CD4-positive, CD25-positive, alpha-beta regulatory T cell (primary cell): ENCODE measurements around the gene DNER. TPM values are rescaled to one million over a fixed set of nuclear protein-coding genes. Genes with fewer than 3 reads are reported as not detected.

Experiments used
- ATAC-seq, 2 donors: fragments of 150-1000 bp; cut with Tn5 transposase; one replicate each; pipeline ENCODE4 v1.10.0; 2021; ENCODE audit warnings: low read depth in 2 of 2, moderate number of reproducible peaks in 2 of 2, moderate library complexity in 1 of 2
- DNase-seq, 3 donors: peaks; one replicate each; pipeline versions ENCODE4 v3.0.0 to v3.0.0-alpha.2; 2012 to 2022; ENCODE audit warnings: mixed read lengths in 1 of 3
- H3K27ac ChIP-seq: one replicate; pipeline ENCODE4 v1.7.0; 2013; ENCODE audit warnings: mild to moderate bottlenecking, low read length; ENCODE audit not compliant: insufficient read depth, poor library complexity, severe bottlenecking
- H3K27me3 ChIP-seq: one replicate; pipeline ENCODE4 v1.7.0; 2013; ENCODE audit warnings: low read length; ENCODE audit not compliant: control insufficient read depth, insufficient read depth
- H3K36me3 ChIP-seq: one replicate; pipeline ENCODE4 v1.7.0; 2013; ENCODE audit warnings: mild to moderate bottlenecking, low read length, moderate library complexity; ENCODE audit not compliant: control insufficient read depth, insufficient read depth
- H3K4me1 ChIP-seq: 2 replicates; pipeline ENCODE4 v1.7.0; 2013; ENCODE audit warnings: mild to moderate bottlenecking, low read length; ENCODE audit not compliant: insufficient read depth, control insufficient read depth, poor library complexity, severe bottlenecking
- H3K4me3 ChIP-seq: one replicate; pipeline ENCODE4 v1.7.0; 2013; ENCODE audit warnings: low read depth, mild to moderate bottlenecking, low read length, moderate library complexity
- H3K9me3 ChIP-seq, 2 experiments: 1 replicate in 1 of 2; 2 replicates in 1 of 2; pipeline ENCODE4 v1.7.0; 2013; ENCODE audit warnings: low read length in 2 of 2, mild to moderate bottlenecking in 1 of 2, moderate library complexity in 1 of 2; ENCODE audit not compliant: control insufficient read depth in 2 of 2
- H3K27ac Mint-ChIP-seq, 3 donors: one replicate each; pipeline ENCODE4 v1.8.0; 2020 to 2022; ENCODE audit warnings: mild to moderate bottlenecking in 3 of 3, mixed read lengths in 3 of 3, moderate library complexity in 2 of 3
- H3K27me3 Mint-ChIP-seq: one replicate; pipeline ENCODE4 v1.8.0; 2022; ENCODE audit warnings: mild to moderate bottlenecking, mixed read lengths
- H3K36me3 Mint-ChIP-seq: one replicate; pipeline ENCODE4 v1.8.0; 2020; ENCODE audit warnings: mixed read lengths
- H3K4me1 Mint-ChIP-seq, 4 donors: one replicate each; pipeline ENCODE4 v1.8.0; 2020 to 2022; ENCODE audit warnings: mixed read lengths in 4 of 4, mild to moderate bottlenecking in 1 of 4
- H3K4me3 Mint-ChIP-seq, 4 donors: one replicate each; pipeline ENCODE4 v1.8.0; 2020 to 2022; ENCODE audit warnings: mild to moderate bottlenecking in 4 of 4, mixed read lengths in 4 of 4, moderate library complexity in 3 of 4
- H3K9me3 Mint-ChIP-seq, 7 donors: one replicate each; pipeline ENCODE4 v1.8.0; 2020 to 2022; ENCODE audit warnings: mixed read lengths in 7 of 7, mild to moderate bottlenecking in 3 of 7, moderate library complexity in 2 of 7
- polyA plus RNA-seq, 4 donors: library from polyadenylated mRNA; unstranded; fragments of 300-500 nt; fragmentation: Illumina TruSeq; gene quantifications; one replicate each; pipeline ENCODE4 v1.2.3, GENCODE V29; 2021
- total RNA-seq: library from RNA; stranded (reverse); gene quantifications from one replicate; pipeline ENCODE4 v1.2.3, GENCODE V29; 2022

The DNER gene
- total and polyA plus RNA-seq, 5 donors from 2014 or later: 0.23 TPM; not detected in 4

DNA sequence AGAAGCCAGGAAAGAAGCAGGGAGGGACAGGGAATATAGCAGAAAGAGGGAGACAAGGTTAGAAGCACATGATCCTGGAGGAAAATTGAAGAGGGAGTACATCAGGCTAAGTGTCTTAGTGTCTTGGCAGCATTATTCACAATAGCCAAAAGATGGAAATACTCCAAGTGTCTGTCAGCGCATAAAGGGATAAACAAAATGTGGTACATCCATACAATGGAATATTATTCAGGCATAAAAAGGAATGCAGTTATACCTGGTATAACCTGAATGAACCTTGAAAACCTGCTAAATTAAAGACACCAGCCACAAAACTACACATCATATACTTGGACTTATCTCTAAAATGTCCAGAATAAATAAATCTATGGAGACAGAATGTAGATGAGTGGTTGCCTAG lies 224.2 kb downstream of the DNER start:
- no peaks in the 10 kb centered on the region for H3K36me3 ChIP-seq
- H3K9me3 ChIP-seq: no peaks in the 10 kb centered on the region
- no peaks in the 10 kb centered on the region for H3K27me3 ChIP-seq
- DNase-seq (no peak), ATAC-seq (no peak)
- Mint-ChIP-seq H3K4me3 (no peak overlapping the region), H3K27ac (no peak overlapping the region), H3K27me3 (no peaks in the 10 kb centered on the region), H3K4me1 (no peaks in the 10 kb centered on the region), H3K36me3 (no peaks in the 10 kb centered on the region), H3K9me3 (peaks cover 0 to 5% (median 2%) of the 10 kb centered on the region in 7 donors)
- H3K27ac ChIP-seq: no peak overlapping the region
- H3K4me1 ChIP-seq: no peaks in the 10 kb centered on the region
- no peak overlapping the region for H3K4me3 ChIP-seq

DNA sequence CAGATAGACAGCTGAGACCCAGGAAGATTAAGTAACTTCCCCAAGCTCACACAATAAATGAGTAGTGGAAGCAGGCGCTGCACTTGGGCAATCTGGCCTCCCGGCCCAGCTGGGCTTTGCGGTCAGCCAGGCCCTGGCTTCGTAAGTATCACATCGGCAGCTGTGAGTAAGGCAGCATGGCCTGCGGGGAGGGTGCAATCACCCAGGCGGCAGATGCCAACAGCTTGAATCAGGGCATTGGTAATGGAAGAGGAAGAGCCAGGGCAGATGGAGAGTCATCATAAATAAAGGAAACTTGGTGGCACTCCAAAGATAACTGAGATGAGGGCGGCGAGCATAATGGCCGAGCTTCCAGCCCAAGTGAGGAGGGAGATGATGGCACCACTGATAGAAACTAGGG lies 225.3 kb downstream of the DNER start:
- DNase-seq: no peak
- H3K9me3 Mint-ChIP-seq: peaks cover 0 to 5% (median 2%) of the 10 kb centered on the region in 7 donors
- Histone ChIP-seq H3K27ac (no peak overlapping the region), H3K27me3 (no peaks in the 10 kb centered on the region), H3K36me3 (no peaks in the 10 kb centered on the region), H3K4me3 (no peak overlapping the region), H3K9me3 (no peaks in the 10 kb centered on the region), H3K4me1 (no peaks in the 10 kb centered on the region)
- no peak overlapping the region for H3K4me3 Mint-ChIP-seq
- no peak for ATAC-seq
- no peaks in the 10 kb centered on the region for H3K36me3 Mint-ChIP-seq
- H3K4me1 Mint-ChIP-seq: no peaks in the 10 kb centered on the region
- H3K27me3 Mint-ChIP-seq: no peaks in the 10 kb centered on the region
- no peak overlapping the region for H3K27ac Mint-ChIP-seq

DNA sequence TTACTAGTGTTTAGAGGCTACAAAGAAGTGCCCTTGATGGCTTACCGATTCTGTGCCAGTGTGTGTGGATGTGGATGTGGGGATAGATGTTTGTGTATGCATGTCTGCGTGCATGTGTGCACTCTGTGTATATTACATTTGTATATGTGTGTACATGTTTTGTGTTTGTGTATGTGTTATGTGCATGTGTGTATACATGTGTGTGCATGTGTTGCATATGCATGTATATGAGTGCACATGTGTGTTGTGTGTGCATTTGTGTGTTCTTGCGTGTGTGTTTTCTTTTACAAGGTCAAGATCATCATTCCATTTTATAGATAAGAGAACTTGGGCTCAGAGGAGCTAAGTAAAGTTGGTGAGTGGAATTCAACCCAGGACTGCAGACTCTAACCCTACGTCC lies 226.1 kb downstream of the DNER start:
- Histone ChIP-seq H3K27ac (no peak overlapping the region), H3K27me3 (no peaks in the 10 kb centered on the region), H3K9me3 (no peaks in the 10 kb centered on the region), H3K4me3 (no peak overlapping the region), H3K36me3 (no peaks in the 10 kb centered on the region), H3K4me1 (no peaks in the 10 kb centered on the region)
- ATAC-seq (no peak), DNase-seq (no peak)
- Mint-ChIP-seq H3K4me3 (no peak overlapping the region), H3K4me1 (no peaks in the 10 kb centered on the region), H3K27me3 (no peaks in the 10 kb centered on the region), H3K9me3 (peaks cover 0 to 5% (median 2%) of the 10 kb centered on the region in 7 donors), H3K36me3 (no peaks in the 10 kb centered on the region), H3K27ac (no peak overlapping the region)

- Histone ChIP-seq H3K9me3 (no peaks in the 10 kb centered on the region), H3K27ac (no peak overlapping the region), H3K36me3 (no peaks in the 10 kb centered on the region), H3K27me3 (no peaks in the 10 kb centered on the region), H3K4me1 (no peaks in the 10 kb centered on the region), H3K4me3 (no peak overlapping the region)
- H3K9me3 Mint-ChIP-seq: peaks cover 0 to 5% (median 2%) of the 10 kb centered on the region in 7 donors
- H3K36me3 Mint-ChIP-seq: no peaks in the 10 kb centered on the region
- H3K27me3 Mint-ChIP-seq: no peaks in the 10 kb centered on the region
- no peak overlapping the region for H3K27ac Mint-ChIP-seq
- DNase-seq (no peak), ATAC-seq (no peak)
- no peak overlapping the region for H3K4me3 Mint-ChIP-seq
- H3K4me1 Mint-ChIP-seq: no peaks in the 10 kb centered on the region
Observed at GRCh38 chr2:229486673-229487072, 227.7 kb downstream of the DNER start.

GRCh38 chr2:229485857-229486256 lies 228.5 kb downstream of the DNER start:
- Mint-ChIP-seq H3K36me3 (no peaks in the 10 kb centered on the region), H3K9me3 (peaks cover 0 to 5% (median 0%) of the 10 kb centered on the region in 7 donors), H3K27me3 (no peaks in the 10 kb centered on the region), H3K4me3 (no peak overlapping the region), H3K4me1 (no peaks in the 10 kb centered on the region), H3K27ac (no peak overlapping the region)
- DNase-seq: no peak
- Histone ChIP-seq H3K9me3 (no peaks in the 10 kb centered on the region), H3K27me3 (no peaks in the 10 kb centered on the region), H3K36me3 (no peaks in the 10 kb centered on the region), H3K27ac (no peak overlapping the region), H3K4me3 (no peak overlapping the region), H3K4me1 (no peaks in the 10 kb centered on the region)
- ATAC-seq: no peak

GRCh38 chr2:229477269-229477755 lies 237.0 kb downstream of the DNER start:
- no peak overlapping the region for H3K27ac Mint-ChIP-seq
- DNase-seq: no peak
- peaks cover 0 to 5% (median 0%) of the 10 kb centered on the region in 7 donors for H3K9me3 Mint-ChIP-seq
- H3K27ac ChIP-seq: no peak overlapping the region
- no peaks in the 10 kb centered on the region for H3K36me3 Mint-ChIP-seq
- H3K4me1 Mint-ChIP-seq: no peaks in the 10 kb centered on the region
- ATAC-seq: no peak
- no peak overlapping the region for H3K4me3 Mint-ChIP-seq
- no peaks in the 10 kb centered on the region for H3K27me3 Mint-ChIP-seq
- H3K36me3 ChIP-seq: no peaks in the 10 kb centered on the region
- no peaks in the 10 kb centered on the region for H3K27me3 ChIP-seq
- no peaks in the 10 kb centered on the region for H3K9me3 ChIP-seq
- no peak overlapping the region for H3K4me3 ChIP-seq
- H3K4me1 ChIP-seq: no peaks in the 10 kb centered on the region

- Mint-ChIP-seq H3K36me3 (no peaks in the 10 kb centered on the region), H3K9me3 (peaks cover 0 to 5% (median 0%) of the 10 kb centered on the region in 7 donors), H3K27me3 (no peaks in the 10 kb centered on the region), H3K4me1 (no peaks in the 10 kb centered on the region), H3K4me3 (no peak overlapping the region), H3K27ac (no peak overlapping the region)
- no peaks in the 10 kb centered on the region for H3K4me1 ChIP-seq
- no peak overlapping the region for H3K27ac ChIP-seq
- no peak overlapping the region for H3K4me3 ChIP-seq
- ATAC-seq (no peak), DNase-seq (no peak)
- no peaks in the 10 kb centered on the region for H3K36me3 ChIP-seq
- no peaks in the 10 kb centered on the region for H3K27me3 ChIP-seq
- H3K9me3 ChIP-seq: no peaks in the 10 kb centered on the region
Observed at GRCh38 chr2:229475778-229476177, 238.6 kb downstream of the DNER start.

DNA sequence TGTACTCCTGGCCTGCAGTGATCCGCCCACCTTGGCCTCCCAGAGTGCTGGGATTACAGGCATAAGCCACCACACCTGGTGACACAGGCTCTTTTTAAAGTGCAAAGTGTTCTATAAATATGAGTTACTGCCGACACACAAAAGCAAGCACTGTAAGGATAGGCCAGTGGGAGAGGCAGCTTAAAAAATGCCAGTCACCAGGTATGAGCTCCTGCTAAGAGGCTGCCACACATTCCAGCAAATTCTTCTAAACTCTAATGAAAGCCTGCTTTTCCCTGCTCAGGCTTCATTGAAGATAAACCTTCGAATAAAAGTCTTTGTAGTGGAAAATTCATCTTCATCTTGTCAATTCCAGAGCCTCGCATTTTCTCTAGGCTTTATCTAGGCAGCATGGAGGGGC lies 240.2 kb downstream of the DNER start:
- Histone ChIP-seq H3K27me3 (no peaks in the 10 kb centered on the region), H3K4me3 (no peak overlapping the region), H3K4me1 (no peaks in the 10 kb centered on the region), H3K36me3 (no peaks in the 10 kb centered on the region), H3K9me3 (no peaks in the 10 kb centered on the region), H3K27ac (no peak overlapping the region)
- ATAC-seq: no peak
- Mint-ChIP-seq H3K27ac (no peak overlapping the region), H3K36me3 (no peaks in the 10 kb centered on the region), H3K27me3 (no peaks in the 10 kb centered on the region), H3K4me3 (no peak overlapping the region), H3K9me3 (peaks cover 0 to 2% (median 0%) of the 10 kb centered on the region in 7 donors), H3K4me1 (no peaks in the 10 kb centered on the region)
- no peak for DNase-seq
